ENCODE measurements around the gene AKAP5. TPM values are rescaled to one million over a fixed set of nuclear protein-coding genes. Genes with fewer than 3 reads are reported as not detected.

Gene AKAP5
- total and polyA plus RNA-seq, 2 donors from 2014 or later = 0.71 to 5.1 TPM

- Histone ChIP-seq H3K36me3 (ENCODE audit: control insufficient read depth in 2 of 3, insufficient read depth in 3 of 3, low read length in 3 of 3) (no peaks in the 10 kb centered on the region), H3K4me1 (ENCODE audit: control insufficient read depth in 2 of 3, insufficient read depth in 2 of 3, low read depth in 1 of 3, low read length in 3 of 3) (no peaks in the 10 kb centered on the region), H3K9ac (ENCODE audit: low read length in 3 of 3) (no peak overlapping the region), H3K27me3 (ENCODE audit: control insufficient read depth, insufficient read depth, low read length) (no peaks in the 10 kb centered on the region), H3K9me3 (ENCODE audit: control insufficient read depth in 2 of 3, insufficient read depth in 1 of 3, low read length in 3 of 3) (no peaks in the 10 kb centered on the region), H3K27ac (ENCODE audit: low read depth in 2 of 2, low read length in 2 of 2) (no peak overlapping the region), H3K4me3 (ENCODE audit: low read length in 3 of 3) (no peak overlapping the region)
- intact Hi-C loops (cut with DNase I) = no loop called here
- FAIRE-seq (no peak), DNase-seq (peak in 2 of 5 donors; percentile 30 to 31)
- TF ChIP-seq, protein P1, sequence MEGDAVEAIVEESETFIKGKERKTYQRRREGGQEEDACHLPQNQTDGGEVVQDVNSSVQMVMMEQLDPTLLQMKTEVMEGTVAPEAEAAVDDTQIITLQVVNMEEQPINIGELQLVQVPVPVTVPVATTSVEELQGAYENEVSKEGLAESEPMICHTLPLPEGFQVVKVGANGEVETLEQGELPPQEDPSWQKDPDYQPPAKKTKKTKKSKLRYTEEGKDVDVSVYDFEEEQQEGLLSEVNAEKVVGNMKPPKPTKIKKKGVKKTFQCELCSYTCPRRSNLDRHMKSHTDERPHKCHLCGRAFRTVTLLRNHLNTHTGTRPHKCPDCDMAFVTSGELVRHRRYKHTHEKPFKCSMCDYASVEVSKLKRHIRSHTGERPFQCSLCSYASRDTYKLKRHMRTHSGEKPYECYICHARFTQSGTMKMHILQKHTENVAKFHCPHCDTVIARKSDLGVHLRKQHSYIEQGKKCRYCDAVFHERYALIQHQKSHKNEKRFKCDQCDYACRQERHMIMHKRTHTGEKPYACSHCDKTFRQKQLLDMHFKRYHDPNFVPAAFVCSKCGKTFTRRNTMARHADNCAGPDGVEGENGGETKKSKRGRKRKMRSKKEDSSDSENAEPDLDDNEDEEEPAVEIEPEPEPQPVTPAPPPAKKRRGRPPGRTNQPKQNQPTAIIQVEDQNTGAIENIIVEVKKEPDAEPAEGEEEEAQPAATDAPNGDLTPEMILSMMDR (IDR thresholded peaks at IDR 0.05; ENCODE audit: borderline replicate concordance, extremely low read depth, insufficient read depth) = no peak
Measured at GRCh38 chr14:64475585-64476273, 10.4 kb downstream of the AKAP5 start.

DNA sequence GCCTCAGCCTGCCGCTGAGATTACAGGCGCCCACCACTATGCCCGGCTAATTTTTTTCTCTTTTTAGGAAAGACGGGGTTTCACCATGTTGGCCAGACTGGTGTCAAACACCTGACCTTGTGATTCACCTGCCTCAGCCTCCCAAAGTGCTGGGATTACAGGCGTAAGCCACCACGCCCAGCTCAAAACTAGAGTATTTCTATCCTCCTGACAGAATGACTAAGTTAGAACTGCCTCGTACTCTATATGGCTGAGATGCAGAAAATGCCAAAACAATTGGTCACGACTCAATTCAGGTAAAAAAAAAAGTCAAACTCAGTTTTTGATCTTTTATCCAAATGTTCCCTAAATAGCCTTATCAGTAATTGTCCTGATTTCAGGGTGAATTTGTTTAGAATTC, 11.1 kb downstream of the AKAP5 start:
- intact Hi-C loops (cut with DNase I) = no loop called here
- no peaks in the 10 kb centered on the region for H3K4me1 ChIP-seq (ENCODE audit: control insufficient read depth in 2 of 3, insufficient read depth in 2 of 3, low read depth in 1 of 3, low read length in 3 of 3)
- H3K36me3 ChIP-seq (ENCODE audit: control insufficient read depth in 2 of 3, insufficient read depth in 3 of 3, low read length in 3 of 3) = no peaks in the 10 kb centered on the region
- H3K9ac ChIP-seq (ENCODE audit: low read length in 3 of 3) = no peak overlapping the region
- no peak overlapping the region for H3K27ac ChIP-seq (ENCODE audit: low read depth in 2 of 2, low read length in 2 of 2)
- no peak overlapping the region for H3K4me3 ChIP-seq (ENCODE audit: low read length in 3 of 3)
- TF ChIP-seq, protein P1 (IDR thresholded peaks at IDR 0.05; ENCODE audit: borderline replicate concordance, extremely low read depth, insufficient read depth) = no peak
- no peaks in the 10 kb centered on the region for H3K9me3 ChIP-seq (ENCODE audit: control insufficient read depth in 2 of 3, insufficient read depth in 1 of 3, low read length in 3 of 3)
- H3K27me3 ChIP-seq (ENCODE audit: control insufficient read depth, insufficient read depth, low read length) = no peaks in the 10 kb centered on the region
- DNase-seq (no peak), FAIRE-seq (no peak)

- H3K4me3 ChIP-seq (ENCODE audit: low read length in 3 of 3) = no peak overlapping the region
- intact Hi-C loops (cut with DNase I) = no loop called here
- peak in 2 of 5 donors; percentile 30 to 54 for DNase-seq
- FAIRE-seq = peak; percentile 98
- H3K36me3 ChIP-seq (ENCODE audit: control insufficient read depth in 2 of 3, insufficient read depth in 3 of 3, low read length in 3 of 3) = no peaks in the 10 kb centered on the region
- no peak overlapping the region for H3K9ac ChIP-seq (ENCODE audit: low read length in 3 of 3)
- H3K27me3 ChIP-seq (ENCODE audit: control insufficient read depth, insufficient read depth, low read length) = no peaks in the 10 kb centered on the region
- H3K4me1 ChIP-seq (ENCODE audit: control insufficient read depth in 2 of 3, insufficient read depth in 2 of 3, low read depth in 1 of 3, low read length in 3 of 3) = no peaks in the 10 kb centered on the region
- TF ChIP-seq, protein P1 (IDR thresholded peaks at IDR 0.05; ENCODE audit: borderline replicate concordance, extremely low read depth, insufficient read depth) = peak; percentile 29
- H3K9me3 ChIP-seq (ENCODE audit: control insufficient read depth in 2 of 3, insufficient read depth in 1 of 3, low read length in 3 of 3) = no peaks in the 10 kb centered on the region
- no peak overlapping the region for H3K27ac ChIP-seq (ENCODE audit: low read depth in 2 of 2, low read length in 2 of 2)
Measured at GRCh38 chr14:64478634-64479250, 13.4 kb downstream of the AKAP5 start.
